Measurements from ENCODE around the gene TCFL5.
A peak's percentile ranks its signal among the peaks of the same experiment; 100 is the strongest.

The TCFL5 gene

GRCh38 chr20:62880147-62880934 is 18.7 kb upstream of the TCFL5 start:
- DNase-seq (ENCODE audit: low spot score) (no peak), FAIRE-seq (no peak)

DNA sequence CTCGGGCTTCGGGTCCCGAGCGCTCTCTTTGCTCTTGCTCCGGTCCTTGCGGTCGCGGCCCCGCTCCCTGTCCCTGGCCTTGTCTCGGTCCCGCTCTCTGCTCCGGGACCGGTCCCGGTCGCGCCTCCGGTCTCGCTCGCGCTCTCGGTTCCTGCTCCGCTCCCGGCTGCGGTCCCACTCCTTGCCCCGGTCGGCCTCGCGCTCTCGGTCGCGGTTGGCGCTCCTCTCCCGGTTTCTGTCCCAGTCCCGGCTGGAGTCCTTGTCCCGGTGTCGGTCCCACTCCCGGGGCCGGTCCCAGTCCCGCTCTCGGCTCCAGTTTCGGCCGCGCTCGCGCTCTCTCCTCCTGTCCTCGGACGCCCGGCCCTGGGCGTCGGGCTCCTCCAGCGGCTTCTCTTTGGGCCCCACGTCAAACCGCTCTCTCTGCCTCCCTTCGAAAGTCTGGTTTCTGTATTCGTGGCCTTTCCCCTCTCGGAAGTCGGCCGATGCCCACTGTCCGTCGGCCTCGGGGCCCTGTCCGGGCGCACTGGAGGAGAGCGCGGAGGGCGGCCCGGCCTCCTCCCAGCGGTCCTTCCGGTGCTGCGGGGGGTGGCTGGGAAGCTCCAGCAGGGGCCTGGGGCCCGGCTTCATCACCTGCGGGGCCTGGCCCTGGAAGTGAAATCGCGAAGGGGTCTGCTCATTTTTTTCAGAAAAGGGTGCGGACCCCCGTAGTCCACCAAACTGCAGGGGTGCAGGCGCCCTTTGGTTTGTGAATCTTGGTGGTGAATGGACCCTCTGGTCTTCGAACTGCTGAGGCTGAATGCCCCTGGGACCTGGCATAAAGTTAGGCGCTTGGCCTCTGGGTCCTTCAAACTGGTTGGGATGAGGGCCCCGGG is 17.9 kb upstream of the TCFL5 start:
- no peak for FAIRE-seq
- no peak for DNase-seq (ENCODE audit: low spot score)

- DNase-seq (ENCODE audit: low spot score): no peak
- FAIRE-seq: no peak
Measured at GRCh38 chr20:62878244-62879038, 16.8 kb upstream of the TCFL5 start.

- FAIRE-seq: no peak
- no peak for DNase-seq (ENCODE audit: low spot score)
Measured at GRCh38 chr20:62876902-62877816, 15.5 kb upstream of the TCFL5 start.

GRCh38 chr20:62876501-62876901 is 14.9 kb upstream of the TCFL5 start:
- FAIRE-seq (no peak), DNase-seq (ENCODE audit: low spot score) (no peak)

DNA sequence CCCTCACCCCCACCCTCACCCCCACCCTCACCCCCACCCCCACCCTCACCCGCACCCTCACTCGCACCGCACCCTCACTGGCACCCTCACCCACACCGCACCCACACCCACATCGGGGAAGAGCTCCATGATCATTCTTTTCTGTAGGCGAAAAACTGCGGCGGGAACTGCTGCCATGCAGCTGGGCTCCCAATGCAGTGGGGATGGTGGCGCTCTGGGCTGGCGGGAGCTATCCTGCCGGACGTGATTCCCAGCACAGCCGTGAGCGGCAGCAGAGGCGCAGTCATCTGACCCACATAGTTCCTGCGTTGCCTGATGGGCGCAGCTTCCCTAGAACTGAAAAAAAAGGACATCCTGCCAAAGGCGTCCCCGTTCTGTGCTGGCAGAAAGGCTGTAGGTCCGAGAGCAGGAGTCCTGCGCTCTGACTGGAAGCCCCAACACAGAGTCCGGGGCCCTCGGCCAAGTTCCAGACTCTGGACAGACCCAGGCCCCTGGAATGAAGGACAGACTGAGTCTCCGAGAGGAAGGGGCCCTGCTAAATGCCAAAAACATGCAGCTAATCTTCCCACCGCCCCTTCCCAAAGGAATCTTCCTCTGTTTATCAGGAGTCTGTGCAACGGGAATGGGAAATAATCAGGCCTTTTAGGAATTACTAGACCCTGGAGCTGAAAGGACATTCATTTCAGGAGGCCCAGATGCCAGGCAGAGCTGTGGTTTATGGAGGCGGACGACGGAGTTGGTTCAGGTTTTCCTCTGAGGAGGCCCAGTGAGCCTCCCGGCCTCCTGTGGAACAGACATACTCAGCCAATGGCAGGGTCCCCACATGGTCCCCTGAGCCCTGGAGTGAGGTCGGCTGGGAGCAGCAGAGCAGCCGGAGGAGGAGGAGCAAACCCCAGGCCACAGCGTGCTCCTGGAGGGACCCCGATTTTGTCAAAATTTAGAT is 14.1 kb upstream of the TCFL5 start:
- FAIRE-seq (peak; percentile 63), DNase-seq (ENCODE audit: low spot score) (peak; percentile 83)

GRCh38 chr20:62874964-62875344 is 13.3 kb upstream of the TCFL5 start:
- FAIRE-seq (no peak), DNase-seq (ENCODE audit: low spot score) (no peak)

GRCh38 chr20:62873681-62874031 is 12.0 kb upstream of the TCFL5 start:
- DNase-seq (ENCODE audit: low spot score) (peak; percentile 75), FAIRE-seq (peak; percentile 80)

- FAIRE-seq (no peak), DNase-seq (ENCODE audit: low spot score) (no peak)
Measured at GRCh38 chr20:62873280-62873679, 11.7 kb upstream of the TCFL5 start.

DNA sequence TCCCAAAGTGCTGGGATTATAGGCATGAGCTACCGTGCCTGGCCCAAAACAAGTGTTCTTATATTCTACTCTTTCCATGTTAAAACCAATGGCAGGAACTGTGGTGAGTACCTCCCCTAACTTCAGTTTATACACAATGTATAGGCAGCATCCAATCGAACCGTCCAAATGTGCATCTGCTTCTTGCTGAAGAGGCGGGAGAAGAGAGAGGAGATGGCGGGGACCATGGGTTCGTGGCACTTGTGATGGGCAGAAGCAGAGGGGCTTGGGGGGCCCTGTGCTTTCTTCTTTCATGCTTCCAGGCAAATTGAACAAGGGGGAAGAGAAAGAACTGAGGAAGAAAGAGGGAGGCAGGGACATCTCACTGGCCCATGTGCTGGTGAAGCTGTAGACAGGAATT is 11.2 kb upstream of the TCFL5 start:
- no peak for DNase-seq (ENCODE audit: low spot score)
- FAIRE-seq: no peak

GRCh38 chr20:62872184-62872847 is 10.7 kb upstream of the TCFL5 start:
- DNase-seq (ENCODE audit: low spot score) (no peak), FAIRE-seq (no peak)

GRCh38 chr20:62864207-62864606 is 2.6 kb upstream of the TCFL5 start:
- no peak for FAIRE-seq

GRCh38 chr20:62860924-62861691 is 514 bp downstream of the TCFL5 start:
- DNase-seq (ENCODE audit: low spot score): no peak
- no peak for FAIRE-seq

More at GRCh38 chr20:62864207-62864606, 2.6 kb upstream of the TCFL5 start:
- no peak for DNase-seq (ENCODE audit: low spot score)

DNA sequence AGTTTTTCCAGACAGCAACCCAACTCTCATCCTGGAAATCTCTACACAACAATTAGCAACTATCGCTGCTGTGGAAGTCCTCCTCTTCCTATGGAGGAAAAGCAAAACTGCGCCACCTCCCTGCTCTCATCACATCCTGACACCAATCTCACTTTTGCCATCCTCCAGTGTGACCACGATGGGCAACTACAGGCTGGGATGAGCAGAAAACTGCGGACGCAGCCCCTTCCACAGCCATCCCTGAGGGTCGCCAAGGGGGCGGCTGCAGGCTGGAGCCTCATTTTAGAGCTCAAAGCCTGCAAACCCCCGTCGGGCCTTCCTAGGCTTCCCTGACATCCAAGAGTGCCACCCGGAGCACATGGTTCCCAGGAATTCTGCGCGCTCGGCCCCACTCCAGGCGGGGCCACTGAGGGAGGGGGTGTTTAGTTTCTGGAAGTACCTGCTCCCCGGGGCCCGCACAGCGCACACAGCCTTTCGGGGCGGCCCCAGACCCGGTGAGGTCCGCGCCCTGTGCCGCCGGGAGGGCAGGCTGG is 1.2 kb downstream of the TCFL5 start:
- DNase-seq (ENCODE audit: low spot score): no peak
- FAIRE-seq: no peak

- DNase-seq (ENCODE audit: low spot score) (no peak), FAIRE-seq (no peak)
Measured at GRCh38 chr20:62859721-62860120, 1.9 kb downstream of the TCFL5 start.

- no peak for FAIRE-seq
Measured at GRCh38 chr20:62858058-62858830, 3.4 kb downstream of the TCFL5 start.

DNA sequence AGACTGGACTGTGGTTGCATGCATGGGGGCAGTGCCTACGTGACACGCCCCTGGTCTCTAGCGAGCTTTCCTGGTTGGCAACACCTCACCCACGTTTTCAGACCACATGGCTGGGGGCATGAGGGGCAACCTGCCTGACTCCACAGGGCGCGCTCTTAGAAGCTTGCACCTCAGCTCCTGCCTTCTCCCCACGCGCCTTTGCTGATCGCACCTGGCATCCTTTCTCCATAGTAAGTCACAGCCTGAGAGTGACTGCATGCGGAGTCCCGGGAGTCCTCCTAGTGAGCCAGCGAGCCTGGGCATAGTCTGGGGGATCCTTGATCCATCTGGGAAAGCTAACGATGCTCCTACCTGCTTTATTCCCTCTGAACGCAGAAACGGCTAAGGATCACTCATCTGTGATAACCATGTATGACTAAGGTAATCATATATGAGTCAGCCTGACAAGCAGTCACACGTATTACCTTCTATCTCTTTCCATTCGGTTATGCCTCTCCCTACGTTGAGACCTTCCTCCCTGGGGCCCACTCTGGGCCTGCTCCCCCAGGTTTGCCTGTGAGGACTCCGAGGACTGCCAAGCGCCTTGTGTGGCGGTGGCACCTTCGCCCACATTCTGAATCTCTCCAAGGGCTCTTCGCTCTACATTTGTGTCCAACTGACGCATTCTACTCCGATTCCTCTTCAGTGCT is 4.5 kb downstream of the TCFL5 start:
- DNase-seq (ENCODE audit: low spot score) (peak; percentile 73), FAIRE-seq (peak; percentile 63)

More at GRCh38 chr20:62858058-62858830, 3.4 kb downstream of the TCFL5 start:
- DNase-seq (ENCODE audit: low spot score): no peak
